Ishikawa (cell line): Measurements from ENCODE around the gene ZSWIM3.

Experiments
- CEBPB ChIP-seq: IDR thresholded peaks from 2 replicates; pipeline ENCODE4 v1.6.1; 2012
- EP300 ChIP-seq: IDR thresholded peaks from 2 replicates; pipeline ENCODE4 v1.6.1; 2012; ENCODE audit warnings: borderline replicate concordance
- FOXM1 ChIP-seq: IDR thresholded peaks from 2 replicates; pipeline ENCODE4 v1.6.1; 2012; ENCODE audit warnings: low read depth, borderline replicate concordance
- MAX ChIP-seq: IDR thresholded peaks from 2 replicates; pipeline ENCODE4 v1.6.1; 2012
- NFIC ChIP-seq: IDR thresholded peaks from 2 replicates; pipeline ENCODE4 v1.6.1; 2012
- RAD21 ChIP-seq: IDR thresholded peaks from 2 replicates; pipeline ENCODE4 v1.6.1; 2012; ENCODE audit warnings: low read depth
- TAF1 ChIP-seq: IDR thresholded peaks from 2 replicates; pipeline ENCODE4 v1.6.1; 2012; ENCODE audit warnings: low read depth, mild to moderate bottlenecking
- TCF12 ChIP-seq: IDR thresholded peaks from 2 replicates; pipeline ENCODE4 v1.6.1; 2012; ENCODE audit warnings: low read depth
- USF1 ChIP-seq: IDR thresholded peaks from 2 replicates; pipeline ENCODE4 v1.6.1; 2012
- YY1 ChIP-seq: IDR thresholded peaks from 2 replicates; pipeline ENCODE4 v1.6.1; 2012; ENCODE audit warnings: low read depth

GRCh38 chr20:45813006-45813340 lies 44.4 kb upstream of the ZSWIM3 start:
- TF ChIP-seq USF1 (no peak), TCF12 (no peak), MAX (no peak), FOXM1 (no peak), TAF1 (no peak), EP300 (no peak), YY1 (no peak), RAD21 (no peak), NFIC (no peak), CEBPB (no peak)
